ENCODE results near the gene PARP9. TPM values are rescaled to one million over a fixed set of nuclear protein-coding genes. Genes with fewer than 3 reads are reported as not detected.

The PARP9 gene
- total and polyA plus RNA-seq, 2 of the 13 experiments (the other 11 are each of a cell fraction or from before 2014, with no cell fraction given), result 6.5 to 10.6 TPM

- ChIA-PET CTCF (ENCODE audit: low intra/inter-chr PET ratio, low total read pairs) (no interaction called here), POLR2A (no interaction called here)
- DNase-seq (ENCODE audit: low spot score), result no peak
- in situ Hi-C loops (cut with HindIII; ENCODE audit: extremely low pct_ligation_motif_present, low pct_unique_long_range_greater_than_20kb) (no loop called here), intact Hi-C loops (cut with micrococcal nuclease; ENCODE audit: unreplicated experiment) (no loop called here)
- H3K4me3 ChIP-seq (replicated peaks in 1 of 3; ENCODE audit: insufficient read depth in 1 of 3, low read depth in 2 of 3, low read length in 3 of 3), result no peak overlapping the region
- H3K27ac ChIP-seq (ENCODE audit: extremely low read length, insufficient read depth, low read length), result no peak overlapping the region
- H4K20me1 ChIP-seq (ENCODE audit: insufficient read depth, low read length), result no peaks in the 10 kb centered on the region
- H3K36me3 ChIP-seq (replicated peaks in 1 of 2; ENCODE audit: control insufficient read depth in 1 of 2, insufficient read depth in 2 of 2, low read length in 2 of 2), result 0 out of 5 replicates have a peak, but pooled peaks cover 0 to 3% of the 10 kb centered on the region in 2 experiments
- no peak overlapping the region for H3K4me2 ChIP-seq (ENCODE audit: low read depth, low read length)
- no peaks in the 10 kb centered on the region for H3K27me3 ChIP-seq (ENCODE audit: control insufficient read depth in 1 of 2, insufficient read depth in 2 of 2, low read length in 2 of 2)
- H3K79me2 ChIP-seq (ENCODE audit: insufficient read depth, low read length), result no peaks in the 10 kb centered on the region
- H3K9me3 ChIP-seq (ENCODE audit: low read length), result no peaks in the 10 kb centered on the region
- BruUV-seq (replicated peaks), result no TSS peak
- FAIRE-seq, result no peak
- no peak overlapping the region for H3K9ac ChIP-seq (ENCODE audit: insufficient read depth, low read depth, low read length)
- WGBS (ENCODE audit: low lambda C conversion rate), result 97% methylated on average over 6 of the region's 6 CpGs
- TF ChIP-seq PHF20 (CRISPR knock-in tag; IDR thresholded peaks at IDR 0.05) (no peak), TRAFD1 (CRISPR knock-in tag; IDR thresholded peaks at IDR 0.05; ENCODE audit: borderline replicate concordance) (no peak), AHR (CRISPR knock-in tag; IDR thresholded peaks at IDR 0.05) (no peak), ZNF644 (CRISPR knock-in tag; IDR thresholded peaks at IDR 0.05; ENCODE audit: low read depth) (no peak), TBX3 (IDR thresholded peaks at IDR 0.05; ENCODE audit: borderline replicate concordance) (no peak), ZNF543 (CRISPR knock-in tag; IDR thresholded peaks at IDR 0.05) (no peak), ZNF367 (CRISPR knock-in tag; IDR thresholded peaks at IDR 0.05; ENCODE audit: borderline replicate concordance) (no peak)
- H2AFZ ChIP-seq (ENCODE audit: low read length), result no peak overlapping the region
- no peaks in the 10 kb centered on the region for H3K4me1 ChIP-seq (ENCODE audit: insufficient read depth, low read length)
- ATAC-seq, result no peak
Measured at GRCh38 chr3:122535964-122536631, 28.0 kb downstream of the PARP9 start.

GRCh38 chr3:122533931-122534334 is 30.2 kb downstream of the PARP9 start:
- WGBS (ENCODE audit: low lambda C conversion rate), result 83% methylated on average over 1 of the region's 1 CpG
- TF ChIP-seq TFDP2 (CRISPR knock-in tag; IDR thresholded peaks at IDR 0.05) (no peak), CREM (IDR thresholded peaks at IDR 0.05) (no peak), CREM (CRISPR knock-in tag; IDR thresholded peaks at IDR 0.05) (no peak), PLRG1 (conservative IDR thresholded peaks at IDR 0.05) (no peak), MIER2 (CRISPR knock-in tag; IDR thresholded peaks at IDR 0.05) (no peak), GFI1 (CRISPR knock-in tag; IDR thresholded peaks at IDR 0.05; ENCODE audit: borderline replicate concordance) (no peak), PRPF4 (IDR thresholded peaks at IDR 0.05; ENCODE audit: low read depth, low read length, poor library complexity, severe bottlenecking) (no peak), STAG1 (CRISPR knock-in tag; IDR thresholded peaks at IDR 0.05) (no peak)
- no peak overlapping the region for H3K4me3 ChIP-seq (replicated peaks in 1 of 3; ENCODE audit: insufficient read depth in 1 of 3, low read depth in 2 of 3, low read length in 3 of 3)
- H3K27ac ChIP-seq (ENCODE audit: extremely low read length, insufficient read depth, low read length), result no peak overlapping the region
- H3K9ac ChIP-seq (ENCODE audit: insufficient read depth, low read depth, low read length), result no peak overlapping the region
- no peak overlapping the region for H3K4me2 ChIP-seq (ENCODE audit: low read depth, low read length)
- H3K36me3 ChIP-seq (replicated peaks in 1 of 2; ENCODE audit: control insufficient read depth in 1 of 2, insufficient read depth in 2 of 2, low read length in 2 of 2), result 0 out of 5 replicates have a peak, but pooled peaks cover 0 to 3% of the 10 kb centered on the region in 2 experiments
- no TSS peak for BruUV-seq (replicated peaks)
- DNase-seq (ENCODE audit: low spot score) (no peak), ATAC-seq (no peak), FAIRE-seq (no peak)
- H2AFZ ChIP-seq (ENCODE audit: low read length), result no peak overlapping the region
- no peaks in the 10 kb centered on the region for H3K4me1 ChIP-seq (ENCODE audit: insufficient read depth, low read length)
- in situ Hi-C loops (cut with HindIII; ENCODE audit: extremely low pct_ligation_motif_present, low pct_unique_long_range_greater_than_20kb) (no loop called here), intact Hi-C loops (cut with micrococcal nuclease; ENCODE audit: unreplicated experiment) (no loop called here)
- no peaks in the 10 kb centered on the region for H3K27me3 ChIP-seq (ENCODE audit: control insufficient read depth in 1 of 2, insufficient read depth in 2 of 2, low read length in 2 of 2)
- H3K79me2 ChIP-seq (ENCODE audit: insufficient read depth, low read length), result no peaks in the 10 kb centered on the region
- ChIA-PET POLR2A (no interaction called here), CTCF (ENCODE audit: low intra/inter-chr PET ratio, low total read pairs) (no interaction called here)
- H4K20me1 ChIP-seq (ENCODE audit: insufficient read depth, low read length), result no peaks in the 10 kb centered on the region
- H3K9me3 ChIP-seq (ENCODE audit: low read length), result no peaks in the 10 kb centered on the region
